ENCODE data around the gene NBL1.

NBL1 gene

GRCh38 chr1:19643602-19644394 lies at the start of gene NBL1:
TSS of gene NBL1 (plus strand) at chr1:19644311. CDS start at chr1:19655031, 10,720 bp downstream.
- DNase-seq (ENCODE audit: extremely low read depth in 1 of 2, low read depth in 1 of 2) = peak; percentile 50 to 65

GRCh38 chr1:19596065-19596713 lies 47.9 kb upstream of the NBL1 start:
- no peak for DNase-seq (ENCODE audit: extremely low read depth in 1 of 2, low read depth in 1 of 2)

- peak; percentile 93 to 98 for DNase-seq (ENCODE audit: extremely low read depth in 1 of 2, low read depth in 1 of 2)
Observed at GRCh38 chr1:19596714-19597495, 47.2 kb upstream of the NBL1 start.

- peak in 1 of 2 donors; percentile 27 for DNase-seq (ENCODE audit: extremely low read depth in 1 of 2, low read depth in 1 of 2)
Observed at GRCh38 chr1:19597496-19598309, 46.4 kb upstream of the NBL1 start.

GRCh38 chr1:19599810-19600209 lies 44.3 kb upstream of the NBL1 start:
- DNase-seq (ENCODE audit: extremely low read depth in 1 of 2, low read depth in 1 of 2) = no peak

GRCh38 chr1:19602486-19602885 lies 41.6 kb upstream of the NBL1 start:
- no peak for DNase-seq (ENCODE audit: extremely low read depth in 1 of 2, low read depth in 1 of 2)

GRCh38 chr1:19605967-19606366 lies 38.1 kb upstream of the NBL1 start:
- no peak for DNase-seq (ENCODE audit: extremely low read depth in 1 of 2, low read depth in 1 of 2)

GRCh38 chr1:19606817-19607642 lies 37.1 kb upstream of the NBL1 start:
- DNase-seq (ENCODE audit: extremely low read depth in 1 of 2, low read depth in 1 of 2) = peak; percentile 5 to 28

GRCh38 chr1:19608232-19608631 lies 35.9 kb upstream of the NBL1 start:
- DNase-seq (ENCODE audit: extremely low read depth in 1 of 2, low read depth in 1 of 2) = no peak

GRCh38 chr1:19610282-19610981 lies 33.7 kb upstream of the NBL1 start:
- no peak for DNase-seq (ENCODE audit: extremely low read depth in 1 of 2, low read depth in 1 of 2)

- no peak for DNase-seq (ENCODE audit: extremely low read depth in 1 of 2, low read depth in 1 of 2)
Observed at GRCh38 chr1:19612530-19612929, 31.6 kb upstream of the NBL1 start.

- no peak for DNase-seq (ENCODE audit: extremely low read depth in 1 of 2, low read depth in 1 of 2)
Observed at GRCh38 chr1:19613171-19613703, 30.9 kb upstream of the NBL1 start.

- DNase-seq (ENCODE audit: extremely low read depth in 1 of 2, low read depth in 1 of 2) = no peak
Observed at GRCh38 chr1:19615438-19615837, 28.7 kb upstream of the NBL1 start.

- no peak for DNase-seq (ENCODE audit: extremely low read depth in 1 of 2, low read depth in 1 of 2)
Observed at GRCh38 chr1:19616489-19616888, 27.6 kb upstream of the NBL1 start.

GRCh38 chr1:19617376-19617775 lies 26.7 kb upstream of the NBL1 start:
- no peak for DNase-seq (ENCODE audit: extremely low read depth in 1 of 2, low read depth in 1 of 2)

GRCh38 chr1:19618428-19618827 lies 25.7 kb upstream of the NBL1 start:
- DNase-seq (ENCODE audit: extremely low read depth in 1 of 2, low read depth in 1 of 2) = no peak

- no peak for DNase-seq (ENCODE audit: extremely low read depth in 1 of 2, low read depth in 1 of 2)
Observed at GRCh38 chr1:19619697-19620384, 24.3 kb upstream of the NBL1 start.

GRCh38 chr1:19620786-19621185 lies 23.3 kb upstream of the NBL1 start:
- no peak for DNase-seq (ENCODE audit: extremely low read depth in 1 of 2, low read depth in 1 of 2)

All from activated CD8-positive, alpha-beta memory T cell treated with anti-CD3 and anti-CD28 coated beads for 1 hour (primary cell).